ENCODE results near the gene SH3RF2.

GRCh38 chr5:145936401-145937131, at the start of gene SH3RF2:
- TF ChIP-seq EZH2 (IDR thresholded peaks at IDR 0.05) (no peak), POLR2AphosphoS5 (IDR thresholded peaks at IDR 0.05; ENCODE audit: borderline replicate concordance, low read depth, low read length) (peak; percentile 73), FOXP2 (optimal IDR thresholded peaks at IDR 0.05; ENCODE audit: control extremely low read depth, extremely low read length, insufficient read depth) (no peak)
